OCI-LY3 (cell line): ENCODE data around the gene TMEM97.

ENCODE experiments used
- EZH2phosphoT487 ChIP-seq: fragments of 200-600 bp; shearing (Covaris generic); IDR thresholded peaks from 2 replicates; pipeline ENCODE4 v1.6.1; 2018; ENCODE audit warnings: antibody characterized with exemption, mixed run types, low read depth
- TF ChIP-seq, protein P1 (sequence below): fragments of 200-600, 300-600 bp; sonication (generic); IDR thresholded peaks from 2 replicates; pipeline ENCODE4 v1.5.1; 2014; ENCODE audit warnings: antibody characterized with exemption, low read length, low read depth

DNA sequence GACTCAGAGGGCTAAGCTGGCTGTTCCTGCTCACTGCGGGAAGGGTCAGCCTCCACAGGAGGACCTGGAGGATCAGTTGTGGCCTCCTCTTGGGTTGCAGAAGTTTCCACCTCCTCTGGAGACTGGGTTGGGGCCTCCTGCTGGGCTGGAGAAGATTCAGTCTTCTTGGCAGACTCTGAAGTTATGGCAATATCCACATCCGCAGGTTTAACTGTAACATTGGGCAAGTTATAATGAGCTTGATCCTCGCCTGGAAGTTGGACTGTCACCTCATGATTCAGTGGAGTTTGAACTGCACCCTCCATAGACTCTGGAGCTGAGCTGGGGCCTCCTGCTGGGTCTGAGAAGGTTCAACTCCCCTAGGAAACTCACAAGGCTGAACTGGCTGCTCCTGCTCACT lies 47.6 kb upstream of the TMEM97 start:
- no peak for TF ChIP-seq EZH2phosphoT487
- TF ChIP-seq, protein P1, sequence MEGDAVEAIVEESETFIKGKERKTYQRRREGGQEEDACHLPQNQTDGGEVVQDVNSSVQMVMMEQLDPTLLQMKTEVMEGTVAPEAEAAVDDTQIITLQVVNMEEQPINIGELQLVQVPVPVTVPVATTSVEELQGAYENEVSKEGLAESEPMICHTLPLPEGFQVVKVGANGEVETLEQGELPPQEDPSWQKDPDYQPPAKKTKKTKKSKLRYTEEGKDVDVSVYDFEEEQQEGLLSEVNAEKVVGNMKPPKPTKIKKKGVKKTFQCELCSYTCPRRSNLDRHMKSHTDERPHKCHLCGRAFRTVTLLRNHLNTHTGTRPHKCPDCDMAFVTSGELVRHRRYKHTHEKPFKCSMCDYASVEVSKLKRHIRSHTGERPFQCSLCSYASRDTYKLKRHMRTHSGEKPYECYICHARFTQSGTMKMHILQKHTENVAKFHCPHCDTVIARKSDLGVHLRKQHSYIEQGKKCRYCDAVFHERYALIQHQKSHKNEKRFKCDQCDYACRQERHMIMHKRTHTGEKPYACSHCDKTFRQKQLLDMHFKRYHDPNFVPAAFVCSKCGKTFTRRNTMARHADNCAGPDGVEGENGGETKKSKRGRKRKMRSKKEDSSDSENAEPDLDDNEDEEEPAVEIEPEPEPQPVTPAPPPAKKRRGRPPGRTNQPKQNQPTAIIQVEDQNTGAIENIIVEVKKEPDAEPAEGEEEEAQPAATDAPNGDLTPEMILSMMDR: no peak
